ENCODE data around the gene MRPL43. TPM values are rescaled to one million over a fixed set of nuclear protein-coding genes. Genes with fewer than 3 reads are reported as not detected.

MRPL43 gene
- total RNA-seq, 1 experiment from 2014 or later, result 136 TPM

DNA sequence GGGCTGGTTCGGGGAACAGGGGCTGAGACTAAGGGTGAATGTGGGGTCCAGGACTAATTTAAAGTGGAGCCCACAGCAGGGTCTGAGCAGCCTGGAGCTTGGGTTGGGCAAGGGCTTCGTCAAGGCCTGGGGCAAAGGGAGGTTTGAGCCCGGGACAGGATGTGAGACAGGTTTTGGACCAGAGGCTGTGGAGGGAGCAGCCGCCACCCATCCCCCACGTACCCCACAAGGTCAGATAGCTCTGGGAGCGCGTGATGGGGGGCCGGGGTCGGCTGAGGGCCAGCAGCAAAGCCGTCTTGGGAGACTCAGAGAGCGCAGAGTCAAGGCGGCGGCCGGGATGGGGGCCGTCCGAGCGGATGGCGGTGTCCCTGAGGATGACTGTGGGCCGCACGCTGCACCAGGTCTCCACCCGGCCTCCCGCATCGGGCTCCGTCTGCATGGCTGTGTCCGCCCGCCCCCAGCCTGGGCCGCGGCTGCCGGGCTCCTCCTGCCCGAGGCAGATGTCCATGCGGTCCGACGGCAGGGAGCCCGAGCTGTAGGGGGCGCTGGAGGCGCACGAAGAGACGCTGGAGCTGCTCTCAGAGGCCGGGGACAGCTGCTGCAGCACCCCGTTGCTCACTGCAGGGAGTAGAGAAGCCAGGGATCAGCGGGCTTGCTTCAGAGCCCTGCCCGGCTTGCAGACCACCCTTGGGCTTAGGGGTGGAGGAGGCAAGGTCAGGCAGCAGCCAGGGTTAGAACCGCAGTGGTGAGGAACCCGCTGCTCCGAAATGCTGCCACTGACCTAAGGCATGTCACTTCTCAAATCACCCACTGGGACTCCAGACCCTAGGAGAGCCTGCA is 31.5 kb upstream of the MRPL43 start (continued):
- TF ChIP-seq EZH2 (IDR thresholded peaks at IDR 0.05) (no peak), ELF1 (IDR thresholded peaks at IDR 0.05; ENCODE audit: borderline replicate concordance, low read depth) (no peak), SIN3A (IDR thresholded peaks at IDR 0.05; ENCODE audit: low read depth) (no peak), EGR1 (IDR thresholded peaks at IDR 0.05; ENCODE audit: low read depth) (no peak), POLR2A (IDR thresholded peaks at IDR 0.05; ENCODE audit: borderline replicate concordance, extremely low read depth, insufficient read depth, insufficient read length) (no peak), TCF7L2 (IDR thresholded peaks at IDR 0.05; ENCODE audit: borderline replicate concordance, extremely low read depth, insufficient read depth, insufficient read length) (no peak)

DNA sequence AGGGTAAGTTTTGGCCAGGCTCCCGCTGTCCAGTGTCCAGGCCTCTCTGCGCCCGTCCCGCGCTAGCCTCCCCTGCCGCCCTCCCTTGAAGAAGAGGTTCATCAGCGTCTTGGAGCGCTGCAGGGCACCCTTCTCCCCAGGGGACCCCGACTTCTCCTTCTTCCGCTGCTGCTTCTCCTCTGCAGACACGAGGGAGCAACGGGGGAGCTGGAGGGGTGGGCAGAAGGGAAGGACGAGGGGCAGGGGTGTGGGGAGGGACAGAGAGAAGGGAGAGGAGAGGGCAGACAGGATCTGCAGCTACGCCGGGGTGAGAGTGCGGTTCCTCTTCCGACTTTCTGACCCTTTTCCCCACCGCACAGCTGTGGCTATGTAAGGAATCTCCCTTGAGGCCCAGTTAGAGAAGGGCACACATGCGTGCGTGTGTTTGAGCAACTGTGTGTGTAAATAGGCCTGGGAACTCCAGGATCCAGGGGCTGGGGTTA is 30.9 kb upstream of the MRPL43 start:
- no peak for DNase-seq (ENCODE audit: low read depth, low spot score)
- no TSS peak for BruUV-seq (replicated peaks)
- ATAC-seq, result no peak; the same call in 1 of the 2 replicates
- intact Hi-C loops (cut with micrococcal nuclease), result loop anchor here (2.0 to 10.0 kb wide), 3 partner anchors 49 to 673 kb away; partner anchors contain the start of genes PAX2 and SCD
- H3K79me2 ChIP-seq (ENCODE audit: insufficient read depth, low read length), result no peaks in the 10 kb centered on the region
- H4K20me1 ChIP-seq (ENCODE audit: insufficient read depth), result no peaks in the 10 kb centered on the region
- ChIA-PET RAD21 (ENCODE audit: low non-redundant PET in 1 of 2, low total read pairs in 2 of 2, uncharacterized antibody in 2 of 2, unreplicated experiment in 2 of 2) (interaction anchor here (1.4 to 2.0 kb wide), 3 partner anchors 22 to 124 kb away, joined by 3 to 7 read pairs (median 6); no protein-coding TSS in a partner anchor), CTCF (interaction anchor here (0.6 to 5.0 kb wide), 17 partner anchors 9 to 426 kb away, joined by 3 to 98 read pairs (median 11); partner anchors contain the start of genes LZTS2, PDZD7 and SFXN3), POLR2A (interaction anchor here (0.9 kb wide), 1 partner anchor 9 kb away, joined by 3 read pairs; no protein-coding TSS in a partner anchor)
- no peaks in the 10 kb centered on the region for H3K9me3 ChIP-seq (ENCODE audit: control insufficient read depth in 1 of 2, insufficient read depth in 1 of 2, low read depth in 1 of 2, low read length in 2 of 2)
- H3K4me1 ChIP-seq (ENCODE audit: control insufficient read depth in 1 of 2, insufficient read depth in 2 of 2, low read length in 2 of 2), result peaks cover 12 to 36% of the 10 kb centered on the region in 2 experiments
- H3K27ac ChIP-seq (ENCODE audit: low read depth, low read length), result no peak overlapping the region
- H3K36me3 ChIP-seq (ENCODE audit: control insufficient read depth in 1 of 2, insufficient read depth in 2 of 2, low read length in 2 of 2), result no peaks in the 10 kb centered on the region
- no peak overlapping the region for H3K4me3 ChIP-seq (replicated peaks in 1 of 2; ENCODE audit: low read depth in 1 of 2, low read length in 2 of 2)
- peak overlapping the region; percentile 65 for H3K4me2 ChIP-seq (ENCODE audit: low read length)
- H3K27me3 ChIP-seq (ENCODE audit: insufficient read depth, low read length), result no peaks in the 10 kb centered on the region
- no peaks in the 10 kb centered on the region for H3K9me2 ChIP-seq (ENCODE audit: insufficient read depth)
- TF ChIP-seq ZFX (IDR thresholded peaks at IDR 0.05) (no peak), ZNF274 (IDR thresholded peaks at IDR 0.05; ENCODE audit: low read depth, low read length) (no peak), TCF7L2 (IDR thresholded peaks at IDR 0.05; ENCODE audit: borderline replicate concordance, extremely low read depth, insufficient read depth, insufficient read length) (no peak), POLR2AphosphoS5 (IDR thresholded peaks at IDR 0.05; ENCODE audit: low read depth, low read length) (no peak), EGR1 (IDR thresholded peaks at IDR 0.05; ENCODE audit: low read depth) (no peak)
- TF ChIP-seq, protein P1, sequence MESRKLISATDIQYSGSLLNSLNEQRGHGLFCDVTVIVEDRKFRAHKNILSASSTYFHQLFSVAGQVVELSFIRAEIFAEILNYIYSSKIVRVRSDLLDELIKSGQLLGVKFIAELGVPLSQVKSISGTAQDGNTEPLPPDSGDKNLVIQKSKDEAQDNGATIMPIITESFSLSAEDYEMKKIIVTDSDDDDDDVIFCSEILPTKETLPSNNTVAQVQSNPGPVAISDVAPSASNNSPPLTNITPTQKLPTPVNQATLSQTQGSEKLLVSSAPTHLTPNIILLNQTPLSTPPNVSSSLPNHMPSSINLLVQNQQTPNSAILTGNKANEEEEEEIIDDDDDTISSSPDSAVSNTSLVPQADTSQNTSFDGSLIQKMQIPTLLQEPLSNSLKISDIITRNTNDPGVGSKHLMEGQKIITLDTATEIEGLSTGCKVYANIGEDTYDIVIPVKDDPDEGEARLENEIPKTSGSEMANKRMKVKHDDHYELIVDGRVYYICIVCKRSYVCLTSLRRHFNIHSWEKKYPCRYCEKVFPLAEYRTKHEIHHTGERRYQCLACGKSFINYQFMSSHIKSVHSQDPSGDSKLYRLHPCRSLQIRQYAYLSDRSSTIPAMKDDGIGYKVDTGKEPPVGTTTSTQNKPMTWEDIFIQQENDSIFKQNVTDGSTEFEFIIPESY (IDR thresholded peaks at IDR 0.05; ENCODE audit: extremely low read depth, insufficient replicate concordance, low read length), result no peak
- H2AFZ ChIP-seq (ENCODE audit: low read depth, low read length, poor library complexity, severe bottlenecking), result no peak overlapping the region
- peak overlapping the region; percentile 56 for H3K9ac ChIP-seq (ENCODE audit: low read length)

Data from HCT116 (cell line).